GM18526 (cell line): ENCODE results near the gene PLCB2.

ENCODE experiments used
- POLR2A ChIP-seq: IDR thresholded peaks from 3 replicates; pipeline ENCODE4 v1.6.1; 2011; ENCODE audit not compliant: insufficient read length; ENCODE audit errors: extremely low read depth

Gene PLCB2

GRCh38 chr15:40264321-40265153 is 43.2 kb downstream of the PLCB2 start:
- TF ChIP-seq POLR2A, result no peak

- no peak for TF ChIP-seq POLR2A
Measured at GRCh38 chr15:40263024-40263754, 44.5 kb downstream of the PLCB2 start.

GRCh38 chr15:40259021-40259420 is 48.7 kb downstream of the PLCB2 start:
- TF ChIP-seq POLR2A, result no peak

GRCh38 chr15:40258544-40258943 is 49.2 kb downstream of the PLCB2 start:
- no peak for TF ChIP-seq POLR2A

GRCh38 chr15:40257656-40258450 is 49.9 kb downstream of the PLCB2 start:
- no peak for TF ChIP-seq POLR2A

- TF ChIP-seq POLR2A, result no peak
Measured at GRCh38 chr15:40256638-40257235, 51.0 kb downstream of the PLCB2 start.

GRCh38 chr15:40255033-40255432 is 52.7 kb downstream of the PLCB2 start:
- TF ChIP-seq POLR2A, result no peak

GRCh38 chr15:40254452-40254851 is 53.3 kb downstream of the PLCB2 start:
- no peak for TF ChIP-seq POLR2A

- TF ChIP-seq POLR2A, result no peak
Measured at GRCh38 chr15:40253167-40253790, 54.5 kb downstream of the PLCB2 start.

GRCh38 chr15:40252438-40253166 is 55.1 kb downstream of the PLCB2 start:
- TF ChIP-seq POLR2A, result no peak

- no peak for TF ChIP-seq POLR2A
Measured at GRCh38 chr15:40252141-40252437, 55.6 kb downstream of the PLCB2 start.

GRCh38 chr15:40251486-40252140 is 56.1 kb downstream of the PLCB2 start:
- no peak for TF ChIP-seq POLR2A

- no peak for TF ChIP-seq POLR2A
Measured at GRCh38 chr15:40250771-40251483, 56.8 kb downstream of the PLCB2 start.
